ENCODE results near the gene TRH. TPM values are rescaled to one million over a fixed set of nuclear protein-coding genes. Genes with fewer than 3 reads are reported as not detected.

The TRH gene, protein sequence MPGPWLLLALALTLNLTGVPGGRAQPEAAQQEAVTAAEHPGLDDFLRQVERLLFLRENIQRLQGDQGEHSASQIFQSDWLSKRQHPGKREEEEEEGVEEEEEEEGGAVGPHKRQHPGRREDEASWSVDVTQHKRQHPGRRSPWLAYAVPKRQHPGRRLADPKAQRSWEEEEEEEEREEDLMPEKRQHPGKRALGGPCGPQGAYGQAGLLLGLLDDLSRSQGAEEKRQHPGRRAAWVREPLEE
- total RNA-seq: not detected in 2 replicates

DNA sequence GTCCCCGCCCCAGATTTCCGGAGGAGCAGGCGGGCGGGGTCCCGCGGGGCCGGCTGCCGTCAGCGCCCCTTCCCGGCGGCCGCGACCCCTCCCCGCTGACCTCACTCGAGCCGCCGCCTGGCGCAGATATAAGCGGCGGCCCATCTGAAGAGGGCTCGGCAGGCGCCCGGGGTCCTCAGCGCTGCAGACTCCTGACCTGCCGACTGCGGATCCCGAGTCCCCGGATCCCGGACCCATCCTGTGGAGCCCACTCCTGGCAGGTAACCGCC lies at the start of gene TRH:
TSS of gene TRH (plus strand) at position 157 of the 269 bp plus-strand sequence. CDS start 1,097 bp downstream, outside the sequence.

Other genes with a start within 250 kb of the TRH start
- 14.9 and 20.0 TPM in 2 replicates for gene TMCC1, start 81.0 kb upstream of the TRH start, total RNA-seq
- gene ALG1L2, start 107.1 kb downstream of the TRH start, total RNA-seq: not detected in 2 replicates

All from endothelial cell of coronary artery (primary cell).